CD4-positive, alpha-beta T cell treated with Interleukin-15 for 4 hours (primary cell): Measurements from ENCODE around the gene ZNF367.

Experiments
- DNase-seq: peaks from one replicate; pipeline ENCODE4 v3.0.0-alpha.2; 2020; ENCODE audit warnings: low spot score

The ZNF367 gene

DNA sequence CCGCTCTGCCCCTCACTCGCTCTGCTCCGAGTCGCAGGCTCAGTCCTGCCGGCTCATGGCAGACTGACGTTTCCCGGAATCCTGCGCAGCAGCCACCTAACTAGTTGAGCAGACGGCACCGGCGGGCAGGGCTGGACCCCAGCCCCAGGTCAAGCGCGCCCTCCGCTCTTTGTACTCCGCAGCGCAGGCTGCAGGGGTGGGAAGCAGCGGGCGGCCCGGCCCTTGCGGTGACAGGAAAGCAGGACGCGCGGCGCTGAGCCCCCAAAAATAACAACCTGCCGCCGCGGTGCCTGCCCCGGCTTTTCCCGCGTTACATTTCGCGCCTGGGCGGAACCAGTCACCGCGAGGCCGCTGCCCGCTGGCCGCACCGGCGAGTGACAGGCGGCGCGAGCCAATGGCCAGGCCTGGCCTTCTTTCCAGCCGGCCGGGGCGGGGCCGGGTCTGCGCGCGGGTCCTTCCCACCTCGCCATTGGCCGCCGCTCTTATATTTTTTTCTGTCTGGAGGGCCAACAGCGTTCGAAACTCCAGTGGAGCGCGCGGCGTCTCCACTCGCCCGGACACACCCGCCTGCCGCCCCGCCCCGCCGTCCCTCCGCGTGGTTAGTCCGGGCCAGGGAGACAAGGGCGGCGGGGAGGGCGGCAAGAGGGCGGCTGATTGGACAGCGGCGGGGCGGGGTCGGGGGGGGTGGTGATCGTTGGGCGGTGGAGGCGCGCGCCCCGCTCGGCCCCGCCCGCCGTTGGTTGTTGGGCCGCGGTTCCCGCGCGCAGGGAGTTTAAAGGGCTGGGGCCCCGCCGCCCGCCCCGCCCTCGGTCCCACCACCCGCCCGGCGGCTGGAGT, at the start of gene ZNF367:
ZNF367 (minus strand) TSS at position 288 of the 837 bp plus-strand sequence. CDS start 338 bp downstream, outside the sequence.
- peak; percentile 95 for DNase-seq

DNA sequence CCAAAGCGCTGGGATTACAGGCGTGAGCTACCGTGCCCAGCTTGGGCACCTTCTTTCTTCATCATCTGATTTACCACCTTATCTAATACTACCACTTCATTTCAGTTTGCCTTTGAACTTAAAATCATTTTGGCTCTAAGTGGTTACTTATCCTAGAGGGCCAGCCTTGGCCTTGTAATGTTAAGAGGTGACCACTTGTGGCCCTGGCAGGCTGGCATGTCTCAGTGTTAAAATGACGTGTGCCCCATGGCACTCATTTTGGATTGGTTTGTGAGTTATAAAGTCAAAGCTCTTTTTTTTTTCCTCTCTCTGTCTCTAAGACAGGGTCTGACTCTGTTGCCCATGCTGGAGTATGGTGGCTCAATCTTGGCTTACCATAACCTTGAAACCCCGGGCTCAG, 49.6 kb upstream of the ZNF367 start:
- no peak for DNase-seq

DNA sequence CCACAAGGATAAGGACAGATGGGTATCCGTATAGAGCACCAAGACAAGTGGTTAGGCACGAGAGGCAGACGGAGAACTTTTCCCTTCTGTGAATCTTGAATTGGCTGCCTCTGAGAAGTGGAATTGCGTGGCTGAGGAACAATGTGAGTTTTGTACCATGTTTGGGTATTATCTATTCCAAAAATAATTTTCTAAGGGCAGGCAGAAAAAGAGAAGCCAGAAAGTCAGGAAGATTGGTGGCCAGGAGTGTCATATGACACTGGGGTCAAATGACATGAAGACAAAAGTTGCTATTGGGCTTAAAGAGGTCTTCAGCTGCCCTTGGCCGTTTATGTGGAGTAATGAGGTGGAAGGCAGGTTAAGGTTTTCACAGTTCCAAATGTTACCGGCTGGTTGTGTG, 46.3 kb upstream of the ZNF367 start:
- no peak for DNase-seq

DNA sequence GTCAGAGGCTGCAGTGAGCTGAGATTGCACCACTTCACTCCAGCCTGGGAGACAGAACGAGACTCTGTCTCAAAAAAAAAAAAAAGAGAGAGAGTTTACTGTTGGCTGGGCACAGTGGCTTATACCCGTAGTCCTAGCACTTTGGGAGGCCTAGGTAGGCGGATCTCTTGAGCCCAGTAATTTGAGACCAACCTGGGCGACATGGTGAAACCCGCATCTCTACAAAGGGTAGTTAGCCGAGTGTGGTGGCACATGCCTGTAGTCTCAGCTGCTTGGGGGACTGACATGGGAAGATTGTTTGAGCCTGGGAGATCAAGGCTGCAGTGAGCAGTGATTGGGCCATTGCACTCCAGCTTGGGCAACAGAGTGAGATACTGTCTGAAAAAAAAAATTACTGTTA, 44.4 kb upstream of the ZNF367 start:
- no peak for DNase-seq

DNA sequence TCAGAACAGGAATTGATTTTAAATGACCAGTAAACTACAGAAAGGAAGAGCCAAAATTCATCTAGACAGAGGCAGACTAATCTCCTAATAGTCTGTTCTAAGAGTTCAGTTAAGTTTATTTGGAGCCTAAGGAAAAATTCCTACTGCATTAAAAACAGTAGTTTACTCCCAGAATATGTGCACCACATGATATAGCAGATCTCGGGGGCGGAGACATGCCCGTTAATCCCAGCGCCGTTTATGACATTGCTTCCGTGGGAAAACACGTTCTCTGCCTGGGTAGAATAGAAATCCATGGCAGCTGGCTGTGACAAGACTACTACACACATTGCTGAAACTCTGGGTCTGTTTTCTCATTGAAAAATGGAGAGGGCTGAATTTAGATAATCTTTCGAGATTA, 43.2 kb upstream of the ZNF367 start:
- no peak for DNase-seq

DNA sequence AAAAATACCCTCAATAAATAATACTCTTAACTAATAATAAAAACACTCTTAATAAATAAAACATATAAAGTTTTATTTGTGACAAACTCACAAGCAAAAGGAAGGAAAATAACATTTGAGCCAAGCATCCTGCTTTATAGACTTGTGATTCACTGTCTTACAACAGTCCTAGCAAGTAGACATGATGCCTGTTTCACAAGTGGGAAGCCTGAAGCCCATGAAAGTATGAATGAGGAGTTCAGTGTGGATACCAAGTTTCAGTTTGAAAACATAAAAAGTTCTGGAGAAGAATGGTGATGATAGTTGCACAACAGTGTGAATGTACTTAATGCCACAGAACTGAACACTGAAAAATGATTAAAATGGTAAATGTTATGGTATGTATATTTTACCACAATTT, 42.7 kb upstream of the ZNF367 start:
- no peak for DNase-seq

DNA sequence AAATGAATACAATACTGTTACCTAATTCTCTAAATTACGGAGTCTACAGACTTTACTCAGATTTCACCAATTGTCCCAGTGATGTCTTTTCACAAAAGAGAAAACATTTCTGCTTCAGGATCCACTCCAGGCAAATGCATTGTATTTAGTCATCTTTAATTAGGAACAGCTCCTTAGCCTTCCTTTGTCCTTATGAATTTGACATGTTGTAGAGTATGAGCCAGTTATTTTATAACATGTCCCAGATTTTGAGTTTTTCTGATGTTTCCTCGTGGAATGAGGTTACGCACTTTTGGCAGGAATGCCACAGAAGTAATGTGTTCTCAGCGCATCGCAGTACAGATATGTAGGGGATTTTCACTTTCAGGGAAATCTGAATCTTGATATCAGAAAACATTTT, 42.3 kb upstream of the ZNF367 start:
- no peak for DNase-seq

DNA sequence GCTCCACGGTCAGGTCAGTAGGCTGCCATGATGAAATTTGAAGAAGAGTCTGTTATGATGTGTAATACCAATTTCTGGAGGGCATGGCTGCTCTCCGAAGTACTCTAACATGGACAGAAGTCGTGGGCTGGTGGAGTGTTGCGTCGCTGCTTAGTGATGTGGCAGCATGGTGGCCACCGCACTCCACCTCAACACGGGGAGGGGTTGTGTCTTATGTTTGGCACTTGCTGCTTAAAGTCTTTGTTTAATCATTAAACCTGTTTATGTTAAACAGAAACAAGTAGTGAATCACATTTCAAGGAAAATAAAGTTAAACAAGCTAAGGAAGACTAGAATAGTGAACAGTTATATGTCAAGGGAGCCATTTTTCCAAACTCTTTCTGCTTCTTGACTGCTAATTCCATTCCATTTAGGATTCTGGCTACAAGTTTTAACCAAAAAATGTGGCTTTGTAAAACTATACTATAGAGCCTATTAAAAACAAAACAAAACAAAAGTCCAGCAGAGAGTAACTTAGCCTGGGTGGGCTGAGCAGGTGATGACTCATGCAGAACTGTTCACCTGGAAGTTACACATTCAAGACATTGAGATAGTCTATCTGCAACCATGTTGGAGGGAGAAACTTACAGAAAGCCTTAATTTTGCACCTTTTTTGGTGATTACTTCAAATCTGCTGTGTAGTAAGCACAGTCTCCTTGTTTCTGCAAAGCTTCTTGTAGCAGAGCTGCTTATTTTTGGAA, 41.3 kb upstream of the ZNF367 start:
- no peak for DNase-seq

DNA sequence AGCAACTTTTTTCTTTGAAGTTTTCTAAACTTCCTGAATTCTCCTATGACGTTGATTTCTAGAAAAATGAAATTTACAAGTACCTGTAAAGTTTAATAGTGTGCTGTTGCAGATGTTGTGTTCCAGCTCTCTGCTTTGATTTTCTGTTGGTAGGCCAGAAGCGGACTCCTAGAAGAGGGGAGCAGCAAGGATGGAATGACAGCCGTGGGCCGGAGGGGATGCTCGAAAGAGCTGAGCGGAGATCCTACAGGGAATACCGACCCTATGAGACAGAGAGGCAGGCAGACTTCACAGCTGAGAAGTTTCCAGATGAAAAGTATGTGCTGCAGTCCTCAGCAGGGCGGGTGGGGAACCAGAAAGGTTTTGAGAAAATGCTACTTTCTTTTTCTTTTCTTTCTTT, 40.1 kb upstream of the ZNF367 start:
- no peak for DNase-seq

DNA sequence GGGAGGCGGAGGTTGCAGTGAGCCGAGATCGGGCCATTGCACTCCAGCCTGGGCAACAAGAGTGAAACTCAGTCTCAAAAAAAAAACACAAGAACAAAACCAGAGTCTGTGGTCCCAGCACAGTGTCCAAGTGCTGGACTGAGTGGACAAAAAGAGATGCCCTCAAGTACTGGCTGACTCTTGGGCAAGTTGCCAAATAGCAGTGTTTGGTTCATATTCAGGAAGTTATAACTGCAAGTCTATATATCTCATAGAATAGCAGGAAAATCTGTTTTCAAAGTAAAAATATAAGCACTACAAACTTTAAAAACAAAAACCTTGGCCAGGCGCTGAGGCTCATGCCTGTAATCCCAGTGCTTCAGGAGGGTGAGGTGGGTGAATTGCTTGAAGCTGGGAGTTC, 39.1 kb upstream of the ZNF367 start:
- DNase-seq = no peak

DNA sequence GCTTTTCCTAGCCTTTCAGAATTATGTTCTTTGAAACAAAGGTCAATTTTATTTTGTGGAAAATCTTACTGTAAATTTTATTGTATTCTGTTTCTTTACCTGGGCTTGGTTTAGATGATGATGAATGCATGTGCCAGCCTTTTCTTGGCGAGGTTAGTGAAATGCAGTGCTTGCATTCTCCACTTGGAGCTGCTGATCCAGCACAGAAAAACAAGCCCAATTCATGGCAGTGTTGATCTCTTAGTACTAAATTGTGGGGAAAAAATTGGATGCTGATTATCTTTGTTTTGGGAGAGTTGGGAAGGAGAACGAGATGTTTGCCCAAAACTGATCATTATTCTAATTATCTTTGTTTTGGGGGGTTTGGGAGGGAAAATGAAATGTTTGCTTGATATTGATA, 35.5 kb upstream of the ZNF367 start:
- no peak for DNase-seq

DNA sequence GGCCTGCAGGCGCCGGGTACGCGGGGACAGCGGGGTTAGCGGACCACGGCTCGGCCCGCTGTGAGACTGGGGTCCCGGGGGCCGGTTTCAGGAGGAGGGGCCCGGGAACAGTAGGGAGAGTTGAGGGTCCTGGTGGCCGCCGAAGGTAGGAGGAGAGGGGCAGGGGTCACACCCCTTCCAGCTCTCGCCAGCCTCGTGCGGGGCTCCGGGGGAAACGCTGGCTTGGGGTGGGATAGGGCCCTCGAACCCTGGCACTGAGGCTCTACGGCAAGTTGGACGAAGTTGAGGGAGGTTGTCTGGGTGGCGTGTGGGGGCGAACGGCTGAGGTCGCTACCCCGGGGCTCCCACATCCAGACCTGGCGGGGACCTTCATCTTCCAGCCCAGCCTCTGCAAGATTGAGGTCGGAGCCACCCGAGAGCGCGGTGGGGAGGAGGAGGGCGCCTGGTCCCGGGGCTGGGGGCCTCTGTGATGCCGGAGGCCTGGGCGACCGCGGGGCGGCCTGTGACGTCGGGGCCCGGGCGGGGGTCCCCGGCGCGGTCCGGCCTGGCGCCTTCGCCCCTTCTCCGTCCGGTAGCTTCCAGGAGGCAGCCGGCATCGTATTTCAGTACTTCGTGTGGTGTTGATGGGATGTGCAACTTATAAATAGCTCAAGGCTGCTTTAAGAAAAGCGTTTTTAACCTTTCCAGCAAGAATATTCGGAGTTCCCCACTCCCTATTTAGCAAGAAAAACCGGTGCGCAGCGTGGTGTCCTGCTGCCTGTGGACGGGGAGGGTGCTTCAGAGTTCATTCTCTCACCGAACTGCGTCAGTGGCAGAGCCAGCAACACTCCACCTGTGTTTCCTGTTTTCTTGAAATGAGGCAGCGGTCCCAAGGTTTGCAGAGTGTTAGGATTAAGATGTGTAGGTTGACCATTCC, 32.7 kb upstream of the ZNF367 start:
- DNase-seq = peak; percentile 40

DNA sequence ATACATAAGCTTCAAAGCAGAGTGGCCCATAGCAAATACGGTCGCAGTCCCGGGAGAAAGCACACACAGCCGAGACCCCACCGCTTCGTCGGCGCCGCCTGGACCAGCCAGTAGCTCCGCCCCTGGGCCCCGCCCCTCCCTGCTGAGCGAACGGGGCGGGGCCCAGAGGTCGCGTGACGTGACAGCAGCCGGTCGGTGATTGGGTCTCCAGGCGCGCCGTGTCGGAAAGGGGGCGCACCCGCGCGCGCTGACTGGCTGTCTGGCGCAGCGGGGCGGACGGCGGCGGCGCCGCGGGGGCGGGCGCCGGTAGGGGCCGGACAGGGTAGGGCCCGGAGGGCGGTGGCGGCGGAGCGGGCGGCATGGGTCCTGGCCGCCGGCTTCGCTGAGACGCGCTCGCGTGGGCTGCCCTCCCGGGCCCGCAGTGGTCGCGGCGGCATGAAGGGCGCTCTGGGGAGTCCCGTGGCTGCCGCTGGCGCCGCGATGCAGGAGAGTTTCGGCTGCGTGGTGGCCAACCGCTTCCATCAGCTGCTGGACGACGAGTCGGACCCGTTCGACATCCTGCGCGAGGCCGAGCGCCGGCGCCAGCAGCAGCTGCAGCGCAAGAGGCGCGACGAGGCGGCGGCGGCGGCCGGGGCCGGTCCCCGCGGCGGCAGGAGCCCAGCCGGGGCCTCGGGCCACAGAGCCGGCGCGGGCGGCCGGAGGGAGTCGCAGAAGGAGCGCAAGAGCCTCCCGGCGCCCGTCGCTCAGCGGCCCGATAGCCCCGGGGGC, 31.9 kb upstream of the ZNF367 start, which contains the start of gene HABP4:
HABP4 (plus strand) TSS at position 325 of the 768 bp plus-strand sequence; CDS start at position 436, 111 bp downstream.
- peak; percentile 94 for DNase-seq

DNA sequence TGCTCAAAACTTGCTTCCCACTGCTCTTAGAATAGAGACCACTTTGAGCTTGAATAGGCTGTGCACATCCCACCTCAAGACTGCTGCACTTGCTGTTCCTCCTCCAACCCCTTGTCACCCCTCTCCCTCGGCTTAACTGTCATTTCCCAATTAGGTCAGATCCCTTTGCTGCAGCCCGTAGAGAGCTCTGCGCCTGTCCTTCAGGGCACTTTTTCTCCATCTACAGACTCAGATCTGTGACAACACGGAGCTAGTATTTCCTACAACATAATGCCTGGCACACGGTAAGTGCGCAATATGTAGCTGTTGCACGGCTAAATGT, 31.3 kb upstream of the ZNF367 start:
- no peak for DNase-seq

DNA sequence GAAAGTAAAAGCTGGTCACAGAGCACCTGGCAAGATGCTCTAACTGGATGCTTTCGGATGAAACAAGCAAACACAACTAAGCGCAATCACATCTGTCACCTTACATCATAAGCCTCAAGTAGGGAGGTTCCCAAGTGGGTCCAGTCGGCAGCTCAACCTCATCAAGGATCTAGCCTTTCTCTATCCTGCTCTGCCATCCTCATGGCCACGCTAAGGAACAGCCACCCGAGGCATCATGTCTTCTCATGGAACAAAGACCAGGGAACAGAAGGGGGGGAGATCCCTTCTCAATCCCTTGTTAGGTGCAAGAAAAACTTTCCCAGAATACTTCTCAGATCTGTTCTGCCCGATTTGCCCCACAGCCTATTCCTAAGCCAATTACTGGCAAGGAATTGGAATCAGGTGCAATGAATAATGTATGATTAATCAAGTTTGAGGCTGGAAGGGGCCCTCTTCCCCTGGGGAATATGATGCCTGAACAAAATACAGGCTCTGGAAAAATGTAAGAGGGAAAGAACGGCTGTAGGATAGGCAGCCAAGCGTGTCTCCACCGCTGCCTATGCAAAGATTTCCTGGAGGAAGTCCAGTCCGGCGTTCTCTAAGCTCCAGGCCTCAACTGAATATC, 30.5 kb upstream of the ZNF367 start:
- no peak for DNase-seq

DNA sequence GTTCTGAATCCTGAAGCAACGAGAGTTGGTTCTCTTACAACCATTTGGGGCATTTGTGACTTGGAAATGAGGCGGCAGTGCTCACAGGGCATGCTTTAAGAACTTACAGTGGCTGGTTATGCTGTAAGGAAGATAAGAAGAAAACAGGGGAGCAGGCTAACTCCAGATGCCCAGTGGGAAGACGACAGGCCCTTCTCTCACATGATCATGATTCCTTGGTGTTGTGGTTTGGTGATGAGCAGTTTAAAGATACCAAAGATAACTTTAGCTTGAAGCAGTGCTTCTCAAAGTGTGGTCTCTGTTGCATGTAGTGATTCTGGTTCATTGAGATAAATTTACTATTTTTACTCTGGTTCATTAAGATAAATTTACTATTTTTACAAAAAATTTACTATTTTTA, 29.2 kb upstream of the ZNF367 start:
- DNase-seq = no peak

DNA sequence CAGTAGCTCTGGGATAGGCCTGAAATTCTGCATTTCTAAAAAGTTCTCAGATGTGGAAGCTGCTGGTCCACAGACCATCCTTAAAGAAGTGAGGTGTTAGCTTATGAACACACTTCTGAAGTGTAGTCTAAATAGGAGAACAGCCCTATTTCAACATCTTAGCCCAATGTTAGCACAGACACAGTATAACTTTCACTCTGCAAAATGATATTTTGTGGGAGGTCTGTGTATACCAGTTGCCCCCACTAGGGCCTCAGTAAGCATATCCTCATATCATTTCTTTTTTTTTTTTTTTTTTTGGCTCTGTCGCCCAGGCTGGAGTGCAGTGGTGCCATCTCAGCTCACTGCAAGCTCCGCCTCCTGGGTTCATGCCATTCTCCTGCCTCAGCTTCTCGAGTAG, 24.3 kb upstream of the ZNF367 start:
- DNase-seq = no peak

DNA sequence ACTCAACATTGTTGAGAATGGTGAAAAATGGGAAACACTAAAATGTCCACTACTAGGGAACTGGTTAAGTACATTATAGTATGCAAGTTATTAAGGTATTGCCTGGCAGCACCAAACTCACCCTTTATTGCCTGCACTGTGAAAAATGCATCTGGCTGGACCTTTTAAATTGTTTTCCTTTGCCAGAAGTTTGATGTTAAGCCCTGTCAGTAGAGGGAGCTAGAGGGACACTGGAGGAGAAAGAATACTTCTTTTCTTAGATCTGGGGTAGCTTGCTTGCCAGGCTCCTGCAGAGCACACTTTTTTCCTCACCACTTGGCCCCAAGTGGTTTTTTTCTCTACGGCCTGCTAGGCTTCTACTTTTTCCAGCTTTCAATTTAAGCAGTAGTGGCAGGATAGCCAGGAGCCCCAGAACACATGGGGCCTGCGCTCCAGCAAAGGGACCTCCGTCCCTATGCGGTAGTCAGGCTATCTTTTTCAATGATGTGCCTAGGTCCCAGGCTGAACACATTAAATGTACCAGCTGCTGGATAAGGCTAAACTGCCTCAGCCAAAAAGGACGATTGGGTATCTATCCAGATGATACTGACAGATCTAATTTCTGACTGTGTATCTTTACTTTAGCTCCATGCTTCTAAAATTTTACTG, 23.8 kb upstream of the ZNF367 start:
- peak; percentile 21 for DNase-seq

DNA sequence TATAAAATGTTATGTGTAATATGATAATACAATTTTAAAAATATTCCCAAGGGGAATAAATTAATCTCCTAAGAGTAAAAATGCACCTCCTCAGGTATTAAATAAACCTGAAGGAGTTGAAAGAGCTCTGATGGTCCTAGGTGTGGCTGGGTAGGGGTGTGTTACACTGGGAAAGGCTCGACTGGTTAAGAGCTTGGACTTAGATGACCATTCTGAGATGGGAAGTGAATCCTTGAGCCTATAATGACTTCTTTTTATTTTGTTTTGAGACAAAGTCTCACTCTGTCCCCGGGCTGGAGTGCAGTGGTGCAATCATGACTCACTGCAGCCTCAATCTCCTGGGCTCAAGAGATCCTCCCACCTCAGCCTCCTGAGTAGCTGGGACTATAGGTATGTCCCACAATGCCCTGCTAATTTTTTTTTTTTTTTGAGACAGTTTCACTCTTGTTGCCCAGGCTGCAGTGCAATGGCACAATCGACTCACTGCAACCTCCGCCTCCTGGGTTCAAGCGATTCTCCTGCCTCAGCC, 22.6 kb upstream of the ZNF367 start:
- no peak for DNase-seq

DNA sequence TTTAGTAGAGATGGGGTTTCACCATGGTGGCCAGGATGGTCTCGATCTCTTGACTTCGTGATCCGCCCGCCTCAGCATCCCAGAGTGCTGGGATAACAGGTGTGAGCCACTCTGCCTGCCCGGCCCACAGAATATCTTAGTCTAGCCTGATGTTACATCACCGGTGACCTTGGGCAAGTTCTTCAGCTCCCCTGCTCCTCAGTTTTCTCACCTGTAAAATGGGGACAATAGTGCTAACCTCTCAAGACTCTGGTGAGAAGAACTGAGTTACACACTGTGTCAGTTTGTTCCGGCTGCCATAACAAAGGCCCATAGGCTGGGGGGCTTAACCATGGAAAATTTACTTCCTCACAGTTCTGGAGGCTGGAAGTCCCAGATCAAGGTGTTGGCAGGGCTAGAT, 19.3 kb upstream of the ZNF367 start:
- no peak for DNase-seq
